Measurements from ENCODE around the gene TIAM1.

- TF ChIP-seq CTCF (IDR thresholded peaks at IDR 0.05; ENCODE audit: low read depth, low read length, poor library complexity, severe bottlenecking) = no peak
- TF ChIP-seq EZH2phosphoT487 (IDR thresholded peaks at IDR 0.05; ENCODE audit: borderline replicate concordance, low read length) = no peak
Observed at GRCh38 chr21:31345136-31345535, 1.1 kb upstream of the TIAM1 start.

Measured in DOHH2 (cell line).